HG03469 (cell line): ENCODE data around the gene MS4A7.
"Not testable (repeated sequence)": the region's sequence is repeated elsewhere in the genome, so short reads cannot be mapped to it uniquely, and the experiment has no call there.

Experiments used
- ATAC-seq: cut with Tn5 transposase; IDR thresholded peaks from one replicate; pipeline ENCODE4 v1.9.1; 2021; ENCODE audit warnings: mild to moderate bottlenecking, moderate library complexity, moderate number of reproducible peaks; ENCODE audit not compliant: unreplicated experiment

MS4A7 gene

GRCh38 chr11:60378354-60378753, at the start of gene MS4A7:
TSS of gene MS4A7 (plus strand) at chr11:60378532. CDS start at chr11:60383142, 4,610 bp downstream.
- peak; percentile 86 for ATAC-seq

- no peak for ATAC-seq
These were observed 45.5 kb upstream of the MS4A7 start for GRCh38 chr11:60332846-60333245.

GRCh38 chr11:60334005-60334620, 44.2 kb upstream of the MS4A7 start:
- ATAC-seq = no peak

- no peak for ATAC-seq
These were observed 41.5 kb upstream of the MS4A7 start for GRCh38 chr11:60336767-60337391.

GRCh38 chr11:60338053-60338452, 40.3 kb upstream of the MS4A7 start:
- no peak for ATAC-seq

GRCh38 chr11:60339356-60339755, 39.0 kb upstream of the MS4A7 start:
- ATAC-seq = no peak

- no peak for ATAC-seq
These were observed 35.1 kb upstream of the MS4A7 start for GRCh38 chr11:60343094-60343704.

- ATAC-seq = no peak
These were observed 34.2 kb upstream of the MS4A7 start for GRCh38 chr11:60344146-60344545.

- ATAC-seq = no peak
These were observed 32.8 kb upstream of the MS4A7 start for GRCh38 chr11:60345489-60345888.

GRCh38 chr11:60347084-60347797, 31.1 kb upstream of the MS4A7 start:
- no peak for ATAC-seq

- no peak for ATAC-seq
These were observed 30.2 kb upstream of the MS4A7 start for GRCh38 chr11:60348116-60348515.

GRCh38 chr11:60349990-60350389, 28.3 kb upstream of the MS4A7 start:
- ATAC-seq = no peak

- no peak for ATAC-seq
These were observed 20.6 kb upstream of the MS4A7 start for GRCh38 chr11:60357771-60358170.

GRCh38 chr11:60360621-60361020, 17.7 kb upstream of the MS4A7 start:
- no peak for ATAC-seq

- no peak for ATAC-seq
These were observed 16.1 kb upstream of the MS4A7 start for GRCh38 chr11:60362241-60362640.

- peak; percentile 45 for ATAC-seq
These were observed 14.5 kb upstream of the MS4A7 start for GRCh38 chr11:60363542-60364470.

GRCh38 chr11:60366262-60366904, 11.9 kb upstream of the MS4A7 start:
- ATAC-seq = not testable (repeated sequence)

GRCh38 chr11:60367009-60367408, 11.3 kb upstream of the MS4A7 start:
- peak; percentile 68 for ATAC-seq

GRCh38 chr11:60367896-60368295, 10.4 kb upstream of the MS4A7 start:
- no peak for ATAC-seq

GRCh38 chr11:60370252-60370810, 8.0 kb upstream of the MS4A7 start:
- ATAC-seq = no peak
